ENCODE data around the gene ZPBP2.

DNA sequence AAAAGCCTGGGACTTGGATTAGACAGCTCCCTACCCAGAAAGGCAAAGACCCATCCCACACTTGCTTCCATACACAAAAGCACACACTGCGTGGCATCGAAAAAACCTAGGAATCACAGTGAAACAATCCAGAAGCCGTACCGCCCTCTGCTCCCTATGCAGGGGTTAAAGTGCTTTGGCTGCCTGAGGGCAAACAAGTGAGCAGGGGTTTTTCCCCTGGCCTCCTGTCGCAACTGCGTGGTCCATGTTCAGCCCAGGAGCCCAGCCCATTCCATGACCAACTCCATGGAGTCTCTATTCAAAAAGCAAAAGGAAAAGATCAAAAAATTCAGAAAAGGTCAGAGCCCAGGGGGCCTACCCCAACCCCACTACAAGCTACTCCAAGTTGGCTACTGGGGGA, 54.0 kb downstream of the ZPBP2 start:
- TF ChIP-seq CTCF (IDR thresholded peaks at IDR 0.05) (no peak), POLR2A (IDR thresholded peaks at IDR 0.05) (no peak), POLR2AphosphoS5 (IDR thresholded peaks at IDR 0.05) (no peak), EP300 (IDR thresholded peaks at IDR 0.05) (no peak)

Measured in upper lobe of left lung (tissue), 4 donors.